ENCODE data around the gene TMIE.

Gene TMIE

GRCh38 chr3:46709721-46710120 lies 8.5 kb downstream of the TMIE start:
- no peak for DNase-seq

GRCh38 chr3:46710229-46710628 lies 9.0 kb downstream of the TMIE start:
- no peak for DNase-seq

DNA sequence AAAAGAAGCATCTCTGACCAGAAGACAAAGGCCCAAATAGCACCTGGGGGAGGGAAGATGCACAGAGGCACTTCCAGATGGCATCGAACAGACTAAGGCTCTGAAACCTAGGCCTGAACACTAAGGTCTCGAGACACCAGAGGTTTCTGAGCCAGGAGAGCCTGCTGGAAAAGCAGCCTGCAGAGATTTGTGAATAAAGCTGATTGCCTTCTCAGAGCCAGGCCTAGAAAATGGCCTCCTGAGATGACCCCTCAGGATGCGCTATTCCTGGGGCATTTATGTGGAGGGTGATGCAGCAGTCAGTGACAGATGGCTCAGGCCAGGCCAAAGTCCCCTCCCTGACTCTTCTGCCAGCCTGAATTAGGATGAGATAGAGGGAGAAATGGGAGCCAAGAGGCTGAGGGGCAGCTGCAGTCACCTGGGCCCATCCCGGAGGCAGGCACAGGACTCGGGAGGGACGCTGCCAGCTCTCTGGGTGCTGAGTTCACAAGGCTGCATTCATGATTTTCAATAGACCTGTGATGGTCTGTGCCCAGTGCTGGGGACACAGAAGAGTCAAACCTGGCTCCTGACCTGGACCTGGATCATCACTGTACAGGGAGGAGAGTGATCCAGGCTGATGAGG lies 9.6 kb downstream of the TMIE start:
- DNase-seq, result no peak

DNA sequence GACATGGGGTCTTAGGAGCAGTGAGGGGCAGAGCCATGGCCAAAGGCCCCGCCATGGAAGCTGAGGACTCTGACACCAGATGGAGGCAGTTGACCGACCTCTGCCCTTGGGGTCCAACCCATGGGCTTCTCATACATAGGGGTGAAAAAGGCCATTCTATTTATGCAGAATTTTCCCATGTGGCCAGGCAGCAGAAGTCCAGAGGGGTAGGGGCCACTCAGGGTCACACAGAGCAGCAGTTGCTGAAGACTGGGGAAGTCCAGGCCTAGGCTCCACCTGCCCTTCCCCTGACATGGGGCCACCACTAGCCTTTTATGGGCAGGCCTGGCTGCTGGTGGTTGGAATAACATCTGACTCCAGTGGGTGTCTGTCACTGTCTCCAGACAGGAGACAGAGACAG lies 10.1 kb downstream of the TMIE start:
- DNase-seq, result no peak

DNA sequence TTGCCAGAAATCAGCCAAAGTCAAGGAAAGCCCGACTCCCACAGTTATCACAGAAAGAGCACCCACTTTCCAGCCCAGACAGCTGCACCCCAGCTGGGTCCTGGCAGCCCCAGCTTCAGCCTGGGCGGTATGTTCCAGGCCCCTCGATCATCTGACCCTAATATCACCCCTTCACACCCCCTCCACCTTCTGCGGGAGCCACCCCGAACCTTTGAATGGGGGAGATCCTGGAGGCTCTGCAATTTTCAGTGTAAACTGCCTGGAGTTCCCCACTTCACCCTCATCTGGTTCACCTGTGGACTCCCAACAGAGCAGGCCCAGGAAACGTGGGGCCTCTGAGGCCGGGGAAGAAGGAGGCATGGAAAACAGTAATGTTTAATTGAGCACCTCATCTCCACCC lies 10.6 kb downstream of the TMIE start:
- no peak for DNase-seq

- DNase-seq, result no peak
Observed at GRCh38 chr3:46712191-46713049, 11.2 kb downstream of the TMIE start.

DNA sequence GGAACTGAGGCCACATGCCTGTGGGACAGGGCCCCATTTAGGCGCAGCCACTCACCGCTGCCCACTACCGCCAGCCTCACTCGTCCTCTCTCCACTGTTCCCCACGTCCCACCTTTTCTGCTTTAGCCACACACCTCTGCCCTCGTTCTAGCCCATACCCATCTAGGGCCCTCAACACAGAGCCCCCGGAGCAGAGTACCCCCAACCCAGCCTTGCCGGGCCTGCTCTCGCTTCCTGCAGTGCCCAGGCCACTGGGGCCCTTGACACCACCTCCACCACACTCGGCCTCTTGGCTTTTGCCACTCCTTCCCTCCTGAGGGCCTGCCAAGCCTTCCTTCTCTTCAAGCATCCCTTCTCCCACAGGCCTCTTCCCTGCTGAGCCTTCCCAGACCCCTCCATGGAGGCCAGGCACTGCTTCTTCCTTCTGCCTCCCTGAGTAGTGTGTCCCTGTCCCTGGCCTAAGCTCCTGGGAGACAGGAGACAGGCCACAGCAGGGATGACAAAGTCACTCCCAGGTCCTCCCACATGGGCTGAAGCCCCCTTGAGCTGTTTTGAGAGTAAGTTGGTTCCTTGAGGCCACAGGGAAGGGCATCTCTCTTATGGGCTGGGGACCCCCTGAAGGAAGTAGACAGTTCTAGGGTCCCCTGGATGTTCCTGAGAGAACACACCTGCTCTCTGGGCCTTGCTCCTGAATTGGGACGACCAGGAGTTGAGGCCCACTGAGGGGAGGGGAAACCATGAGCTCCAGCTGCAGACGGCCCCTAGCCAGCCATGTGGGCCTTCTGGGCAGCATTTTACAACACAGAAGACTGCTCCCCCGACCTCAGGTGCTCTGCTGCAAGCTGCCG lies 12.1 kb downstream of the TMIE start:
- DNase-seq, result no peak

DNA sequence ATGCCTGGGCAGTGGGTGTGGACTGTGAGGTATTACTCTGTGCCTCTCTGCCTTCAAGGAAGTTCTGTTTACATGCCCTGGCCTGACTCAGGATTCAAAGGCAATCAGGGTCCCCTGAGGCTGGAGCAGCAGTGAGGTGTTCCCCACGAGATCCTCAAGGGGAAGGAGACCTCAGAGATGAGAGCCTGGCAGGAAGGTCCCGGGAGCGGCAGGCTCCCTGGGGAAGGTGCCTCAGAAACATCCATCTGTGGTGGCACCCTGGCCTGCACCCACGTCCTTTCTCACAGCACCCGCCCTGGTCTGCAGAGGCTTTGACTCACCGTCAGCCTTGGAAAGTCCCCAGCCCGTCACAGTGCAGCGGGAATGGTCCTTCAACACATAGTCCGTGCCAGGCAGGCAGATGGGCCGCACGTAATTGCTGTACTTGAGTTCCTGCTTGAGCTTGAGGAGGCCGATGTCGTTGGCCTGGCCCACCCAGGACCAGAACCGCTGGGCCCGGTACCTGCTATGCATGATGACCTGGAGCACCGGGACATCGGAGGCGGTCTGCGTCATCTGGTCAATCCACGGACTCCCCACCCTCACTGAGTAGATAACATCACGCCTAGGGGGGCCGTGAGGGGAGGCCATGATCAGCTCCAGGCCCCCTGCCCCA lies 12.8 kb downstream of the TMIE start:
- DNase-seq, result no peak

- DNase-seq, result no peak
Observed at GRCh38 chr3:46714728-46715506, 13.7 kb downstream of the TMIE start.

DNA sequence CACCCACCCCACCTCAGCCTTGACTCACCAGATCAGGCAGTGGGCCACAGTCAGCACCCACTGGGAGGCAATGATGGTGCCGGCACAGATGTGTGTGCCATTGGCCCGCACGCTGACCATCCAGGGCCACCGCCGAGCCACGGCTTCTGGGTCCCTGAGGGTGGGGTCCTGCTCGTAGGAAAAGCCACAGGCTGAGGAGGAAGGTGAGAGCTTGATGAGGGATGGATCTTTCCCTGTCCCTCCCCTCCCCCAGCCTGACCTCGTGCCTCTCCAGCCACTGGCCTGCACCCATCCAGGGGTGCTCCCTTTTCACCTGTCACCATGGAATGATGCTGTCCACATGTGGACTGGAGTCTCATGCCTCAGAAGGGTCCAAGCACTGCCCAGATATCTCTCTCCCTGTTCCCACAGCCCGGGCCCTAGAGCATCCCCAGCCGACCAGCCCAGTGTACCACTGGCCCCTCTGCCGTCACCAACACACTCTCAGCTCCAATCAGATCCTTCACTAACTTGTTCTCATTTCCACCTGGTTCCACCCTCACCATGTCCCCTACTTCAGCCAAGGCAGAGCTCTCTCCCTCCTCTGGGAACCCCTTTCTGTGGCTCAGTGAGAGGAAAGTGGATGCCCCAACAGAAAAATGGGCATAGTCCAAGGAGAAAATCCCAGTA lies 14.4 kb downstream of the TMIE start:
- no peak for DNase-seq

GRCh38 chr3:46716461-46717441 lies 15.6 kb downstream of the TMIE start:
- DNase-seq, result no peak

DNA sequence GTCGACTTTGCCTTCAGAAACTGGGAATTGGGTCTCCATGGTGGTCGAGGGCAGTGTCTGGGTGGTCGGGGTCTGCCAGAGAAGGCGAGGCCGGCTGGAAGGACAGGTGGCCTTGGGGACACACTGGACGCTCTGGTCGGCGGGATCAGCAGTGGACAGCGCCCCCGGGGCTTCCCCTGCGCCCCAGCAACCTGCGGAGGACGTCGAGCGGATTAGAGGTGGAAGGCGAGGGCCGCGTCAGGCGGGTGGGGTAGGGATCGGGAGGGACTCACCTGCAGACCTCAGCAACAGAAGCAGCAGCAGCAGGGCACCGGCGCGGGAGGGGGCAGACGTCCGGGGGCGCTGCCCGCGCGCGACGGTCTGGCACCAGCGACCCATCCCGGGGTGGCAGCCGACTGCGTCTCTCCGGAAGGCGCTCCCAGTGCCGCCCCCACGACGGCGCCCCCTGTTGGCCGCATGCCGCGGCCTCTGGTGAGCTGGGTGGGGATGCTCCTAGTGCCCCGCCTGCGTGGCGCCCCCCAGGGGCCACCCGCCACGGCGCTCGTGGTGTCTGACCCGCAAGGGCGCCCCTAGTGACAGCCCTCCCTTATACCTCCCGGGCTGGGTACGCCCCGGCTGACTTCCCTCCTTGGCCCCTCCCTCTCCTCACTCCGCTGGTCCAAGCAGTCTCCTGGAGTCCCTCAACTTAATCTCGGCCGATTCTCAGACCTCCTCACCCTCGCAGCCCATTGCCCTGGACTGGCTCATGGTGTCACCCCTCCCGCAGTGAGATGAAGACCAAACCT lies 16.4 kb downstream of the TMIE start, which contains the start of gene PRSS50:
PRSS50 (minus strand) TSS at position 423 of the 785 bp plus-strand sequence; CDS start at position 378, 45 bp downstream.
- no peak for DNase-seq

DNA sequence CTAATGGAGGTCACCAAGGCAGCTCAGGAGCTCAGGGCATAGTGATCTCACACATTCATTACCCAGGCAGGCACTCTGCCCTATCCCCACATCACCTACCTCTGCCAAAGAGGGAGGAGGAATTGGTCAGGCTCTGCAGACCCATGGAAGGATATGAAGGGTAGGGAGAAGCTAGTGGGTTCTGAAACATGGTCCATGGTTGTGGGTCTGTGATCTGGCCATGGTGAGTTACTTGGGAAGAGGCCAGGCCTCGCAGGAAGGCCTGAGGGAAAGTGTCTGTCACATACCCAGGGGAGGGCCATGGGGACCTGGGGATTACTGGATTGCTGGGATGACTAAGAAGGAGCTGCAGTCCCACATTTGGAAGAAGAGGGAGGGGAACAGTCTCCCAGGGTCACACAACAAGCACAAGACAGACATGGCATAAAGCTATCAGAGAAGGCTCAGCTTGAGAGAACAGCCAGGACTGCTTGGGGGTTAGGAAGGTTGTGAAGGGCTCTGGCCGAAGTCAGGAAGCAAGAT lies 17.9 kb downstream of the TMIE start:
- no peak for DNase-seq

DNA sequence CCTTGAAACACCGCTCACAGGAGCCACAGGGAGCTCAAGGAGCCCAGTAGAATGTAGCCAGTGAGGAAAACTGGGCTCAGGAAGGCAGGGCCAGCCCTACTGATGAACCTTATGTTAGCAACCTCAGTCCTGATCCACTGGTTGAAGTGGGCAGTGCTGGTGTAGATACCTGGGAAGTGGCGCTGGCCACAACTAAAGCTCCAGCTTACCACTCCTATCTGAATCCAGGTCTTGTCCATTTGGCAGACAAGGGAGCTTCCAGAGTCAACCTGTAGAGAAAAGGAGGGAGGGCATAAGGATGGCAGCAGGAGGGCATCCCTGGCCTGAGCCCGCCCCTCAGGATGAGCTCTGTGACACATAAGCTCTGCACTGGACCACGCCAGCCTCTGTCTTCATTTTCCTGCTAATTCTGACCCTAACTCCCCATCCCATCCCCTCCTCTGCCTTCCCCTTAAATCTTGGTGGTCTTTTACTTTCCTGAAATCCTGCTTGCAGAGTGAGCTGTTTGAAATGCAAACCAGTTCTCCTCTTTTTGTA lies 18.6 kb downstream of the TMIE start:
- no peak for DNase-seq

DNA sequence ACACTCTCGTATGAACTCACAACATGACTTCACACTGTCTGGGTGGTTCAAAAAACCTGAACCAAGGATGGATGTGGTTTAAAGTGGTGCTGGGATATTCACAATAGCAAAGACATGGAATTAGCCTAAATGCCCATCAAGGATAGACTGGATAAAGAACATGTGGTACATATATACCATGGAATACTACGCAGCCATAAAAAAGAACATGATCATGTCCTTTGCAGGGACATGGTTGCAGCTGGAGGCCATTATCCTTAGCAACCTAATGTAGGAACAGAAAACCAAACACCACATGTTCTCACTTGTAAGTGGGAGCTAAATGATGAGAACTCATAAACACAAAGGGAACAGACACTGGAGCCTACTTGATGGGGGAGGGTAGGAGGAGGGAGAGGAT lies 19.8 kb downstream of the TMIE start:
- DNase-seq, result no peak

GRCh38 chr3:46722443-46722842 lies 21.3 kb downstream of the TMIE start:
- no peak for DNase-seq

GRCh38 chr3:46724424-46724823 lies 23.2 kb downstream of the TMIE start:
- no peak for DNase-seq

- no peak for DNase-seq
Observed at GRCh38 chr3:46725621-46726314, 24.6 kb downstream of the TMIE start.

Data from T1000 (cell line).